Astrocyte of the hippocampus (primary cell): ENCODE data around the gene GNG7.
A peak's percentile ranks its signal among the peaks of the same experiment; 100 is the strongest.
"Not testable (repeated sequence)": the region's sequence is repeated elsewhere in the genome, so short reads cannot be mapped to it uniquely, and the experiment has no call there.

Experiments
- DNase-seq: peaks from one replicate; pipeline ENCODE4 v3.0.0; 2011; ENCODE audit warnings: low read depth, low spot score

The GNG7 gene

DNA sequence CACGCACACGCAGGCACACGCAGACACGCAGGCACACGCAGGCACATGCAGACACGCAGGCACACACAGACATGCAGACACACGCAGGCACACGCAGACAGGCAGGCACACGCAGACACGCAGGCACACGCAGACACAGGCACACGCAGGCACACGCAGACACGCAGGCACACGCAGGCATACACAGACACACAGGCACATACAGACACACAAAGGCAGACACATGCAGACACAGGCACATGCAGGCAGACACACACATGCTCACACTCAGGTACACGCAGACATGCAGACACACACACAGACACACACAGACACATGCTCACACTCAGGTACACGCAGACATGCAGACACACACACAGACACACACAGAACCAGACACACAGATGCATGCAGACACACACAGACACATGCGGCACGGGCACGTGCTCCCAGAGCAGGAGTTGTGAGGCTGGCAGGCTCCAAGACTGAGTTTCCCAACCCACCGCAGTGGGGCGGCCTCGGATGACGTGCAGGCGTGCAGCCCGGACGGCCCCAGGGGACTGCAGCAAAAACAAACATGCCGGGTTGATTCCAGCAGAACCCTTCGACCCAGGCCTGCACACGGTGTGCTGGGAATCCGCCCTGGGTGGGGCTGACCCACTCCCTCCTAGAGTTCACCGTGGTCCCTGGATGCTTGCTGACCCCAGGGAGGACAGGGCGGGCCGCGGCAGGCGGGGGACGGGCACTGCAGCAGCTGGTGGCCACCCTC, 126.6 kb downstream of the GNG7 start:
- DNase-seq = no peak

DNA sequence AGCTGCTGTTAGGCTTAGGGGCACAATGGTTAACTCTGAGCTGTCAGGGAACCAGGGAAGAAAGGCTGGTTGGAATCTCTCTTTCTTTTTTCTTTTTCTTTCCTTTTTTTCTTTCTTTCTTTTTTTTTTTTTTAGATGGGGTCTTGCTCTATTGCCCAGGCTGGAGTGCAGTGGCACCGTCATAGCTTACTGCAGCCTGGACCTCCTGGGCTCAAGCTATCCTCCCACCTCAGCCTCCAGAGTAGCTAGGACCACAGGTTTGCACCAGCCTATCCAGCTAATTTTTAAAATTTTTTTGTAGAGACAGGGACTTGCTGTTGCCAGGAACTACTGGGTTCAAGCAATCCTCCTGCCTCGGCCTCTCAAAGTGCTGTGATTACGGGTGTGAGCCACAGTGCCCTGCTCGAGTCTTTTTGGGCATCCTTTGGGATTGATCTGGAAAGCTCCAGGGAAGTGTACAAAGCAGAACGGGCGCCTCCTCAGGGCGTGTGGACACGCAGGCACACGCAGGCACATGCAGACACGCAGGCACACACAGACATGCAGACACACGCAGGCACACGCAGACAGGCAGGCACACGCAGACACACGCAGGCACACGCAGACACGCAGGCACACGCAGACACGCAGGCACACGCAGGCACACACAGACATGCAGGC, 127.4 kb downstream of the GNG7 start:
- DNase-seq = no peak

DNA sequence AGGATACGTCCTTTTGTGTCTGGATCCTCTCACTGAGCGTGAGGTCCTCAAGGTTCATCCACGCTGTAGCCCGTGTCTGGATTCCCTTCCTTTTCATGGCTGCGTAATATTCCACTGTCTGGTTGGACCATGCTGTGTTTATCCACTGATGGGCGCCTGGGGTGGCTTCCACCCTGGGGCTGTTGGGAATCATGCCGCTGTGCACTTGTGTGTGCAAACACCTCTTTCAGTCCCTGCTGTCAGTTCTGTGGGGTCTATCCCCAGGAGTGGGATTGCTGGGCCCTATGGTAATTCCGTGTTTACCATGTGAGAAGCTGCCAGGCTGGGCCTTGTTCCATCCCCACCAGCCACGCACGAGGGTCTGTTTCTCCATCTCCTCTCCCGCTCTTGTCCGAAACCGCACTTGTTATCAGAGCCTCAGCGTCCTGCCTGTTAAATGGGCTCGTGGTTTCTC, 128.0 kb downstream of the GNG7 start:
- no peak for DNase-seq

DNA sequence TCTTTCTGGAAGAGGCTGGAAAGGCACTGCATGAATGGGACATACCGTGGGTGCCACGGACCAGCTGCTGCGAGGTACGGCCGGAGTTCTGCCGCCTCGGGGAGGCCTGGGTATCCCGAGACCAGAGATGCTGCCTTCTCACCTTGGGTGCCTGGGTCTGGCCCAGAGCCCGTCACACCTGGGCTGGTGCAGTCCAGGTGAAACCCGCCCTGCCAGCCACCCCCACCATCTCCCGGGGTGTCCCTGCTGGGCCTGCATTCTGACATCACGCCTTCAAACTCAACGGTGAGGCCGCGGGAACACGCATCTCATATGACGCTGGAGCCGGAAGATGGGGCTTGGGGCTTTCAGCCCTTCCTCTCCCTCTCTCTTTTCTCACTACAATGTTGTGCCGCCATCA, 128.6 kb downstream of the GNG7 start:
- no peak for DNase-seq

DNA sequence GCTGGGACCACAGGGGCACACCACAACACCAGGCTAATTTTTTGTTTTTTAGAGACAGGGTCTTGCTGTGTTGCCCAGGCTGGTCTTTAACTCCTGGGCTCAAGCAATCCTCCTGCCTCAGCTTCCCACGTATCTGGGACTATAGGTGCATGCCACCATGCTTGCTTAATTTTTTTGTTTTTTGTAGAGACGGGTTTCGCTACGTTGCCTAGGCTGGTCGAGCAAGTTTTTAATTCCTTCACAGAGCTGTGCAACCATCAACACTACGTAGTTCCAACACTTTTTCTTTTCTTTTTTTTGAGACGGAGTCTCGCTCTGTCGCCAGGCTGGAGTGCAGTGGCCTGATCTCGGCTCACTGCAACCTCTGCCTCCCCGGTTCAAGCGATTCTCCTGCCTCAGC, 130.3 kb downstream of the GNG7 start:
- DNase-seq = not testable (repeated sequence)

DNA sequence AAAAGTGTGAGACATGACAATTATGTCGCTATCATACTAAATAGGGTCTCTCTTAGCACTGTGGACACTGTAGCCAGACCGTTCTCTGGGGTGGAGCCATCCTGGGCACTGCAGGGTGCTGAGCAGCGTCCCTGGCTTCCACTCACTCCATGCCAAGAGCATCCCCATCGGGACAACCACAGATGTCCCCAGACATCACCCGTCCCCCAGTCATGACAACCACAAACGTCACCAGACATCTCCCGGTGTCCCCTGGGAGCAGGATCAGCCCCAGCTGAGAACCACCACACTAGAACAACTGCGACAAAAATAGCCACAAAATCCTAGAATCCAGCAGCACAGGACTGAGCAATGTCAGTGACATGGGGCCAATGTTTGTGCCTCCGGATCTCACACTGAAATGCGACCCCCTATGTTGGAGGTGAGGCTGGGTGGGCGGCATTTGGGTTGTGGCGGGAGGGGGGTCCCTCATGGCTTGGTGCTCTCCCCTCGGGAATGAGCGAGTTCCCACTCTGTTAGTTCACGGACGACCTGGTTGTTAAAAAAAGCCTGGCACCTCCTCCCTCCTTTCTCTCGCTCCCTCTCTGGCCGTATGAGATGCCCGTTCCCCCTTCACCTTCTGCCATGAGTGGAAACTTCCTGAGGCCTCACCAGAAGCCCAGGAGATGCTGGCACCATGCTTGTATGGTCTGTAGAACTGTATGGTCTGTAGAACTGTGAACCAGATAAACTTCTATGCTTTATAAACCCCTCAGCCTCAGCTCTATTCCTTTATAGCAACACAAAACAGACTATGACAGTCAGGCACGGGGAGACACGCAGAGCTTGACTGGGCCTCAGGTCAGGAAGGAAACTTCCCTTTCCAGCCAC, 132.7 kb downstream of the GNG7 start:
- no peak for DNase-seq

DNA sequence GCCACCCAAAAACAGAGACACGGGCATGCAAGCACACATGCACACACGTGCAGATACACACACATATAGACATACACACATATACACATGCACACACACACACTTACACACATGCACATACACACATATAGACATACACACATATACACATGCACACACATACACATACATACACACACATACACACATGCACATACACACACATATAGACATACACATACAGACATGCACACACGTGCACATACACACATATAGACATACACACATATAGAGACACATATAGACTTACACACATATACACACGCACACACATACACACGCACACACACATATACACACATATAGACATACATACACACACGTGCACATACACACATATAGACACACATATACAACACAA, 134.5 kb downstream of the GNG7 start:
- DNase-seq = no peak

DNA sequence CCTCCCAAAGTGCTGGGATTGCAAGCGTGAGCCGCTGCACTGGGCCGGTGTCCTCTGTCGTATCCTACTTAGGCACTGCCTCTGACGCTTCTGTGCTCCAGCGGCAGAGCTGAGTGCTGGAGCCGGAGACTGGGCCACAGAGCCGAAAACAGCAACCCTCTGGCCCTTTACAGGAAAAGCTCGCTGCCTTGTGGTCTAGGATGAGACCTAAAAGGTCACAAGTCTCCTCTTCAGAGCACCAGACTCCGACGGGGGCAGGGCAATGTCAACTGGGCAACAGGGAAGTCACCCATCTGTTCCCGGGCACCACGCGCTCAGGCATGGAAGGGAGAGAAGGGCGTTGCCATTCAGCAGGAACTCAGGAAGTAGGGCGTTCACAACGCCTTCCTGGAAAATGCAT, 134.9 kb downstream of the GNG7 start:
- no peak for DNase-seq

DNA sequence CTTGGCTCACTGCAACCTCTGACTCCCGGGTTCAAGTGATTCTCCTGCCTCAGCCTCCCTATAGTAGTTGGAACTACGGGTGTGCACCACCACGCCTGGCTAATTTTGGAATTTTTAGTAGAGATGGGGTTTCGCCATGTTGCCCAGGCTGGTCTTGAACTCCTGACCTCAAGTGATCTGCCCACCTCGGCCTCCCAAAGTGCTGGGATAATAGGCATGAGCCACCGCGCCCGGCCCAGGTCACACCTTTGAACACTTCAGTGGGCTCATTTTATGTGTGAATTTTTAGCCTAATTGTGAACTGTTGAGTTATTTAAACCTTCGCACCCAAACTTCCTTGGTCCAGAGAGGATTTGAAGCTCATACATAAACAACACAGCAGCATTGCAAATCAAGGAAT, 138.9 kb downstream of the GNG7 start:
- DNase-seq = not testable (repeated sequence)

DNA sequence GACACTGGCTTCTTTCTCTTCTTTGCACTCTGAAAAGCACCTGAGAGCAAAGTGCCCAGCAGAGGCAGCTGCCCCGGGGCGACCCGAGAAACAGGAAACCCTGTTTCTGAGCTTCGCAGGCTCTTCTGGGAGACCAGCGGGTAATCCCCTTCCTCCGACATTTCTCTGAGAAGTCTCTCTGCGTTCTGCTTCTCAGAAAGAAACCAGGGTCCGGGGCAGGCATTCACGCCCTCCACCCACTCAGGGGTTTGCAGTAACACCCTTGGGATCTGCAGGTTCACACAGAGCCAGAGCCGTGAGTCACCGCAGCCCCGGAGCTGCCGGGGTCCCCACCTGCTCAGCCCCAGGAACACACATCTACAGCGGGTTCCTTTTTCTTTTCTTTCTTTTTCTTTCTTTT, 140.6 kb downstream of the GNG7 start:
- DNase-seq = no peak

DNA sequence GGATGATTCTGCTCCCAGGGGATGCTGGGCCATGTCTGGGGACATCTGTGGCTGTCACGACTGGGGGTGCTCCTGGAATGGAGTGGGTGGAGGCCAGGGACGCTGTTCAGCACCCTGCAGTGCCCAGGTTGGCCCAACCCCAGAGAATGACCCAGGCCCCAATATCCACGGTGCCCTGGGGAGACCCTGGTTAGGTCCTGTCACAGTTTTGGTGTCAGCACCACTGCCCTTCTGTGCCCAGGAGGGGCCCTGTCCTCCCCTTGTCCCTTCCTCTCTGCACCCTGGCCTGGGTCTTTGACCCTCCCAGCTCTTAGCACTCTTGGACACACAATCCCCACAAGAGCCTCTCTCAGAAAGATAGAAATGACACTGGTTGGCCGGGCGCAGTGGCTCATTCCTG, 141.3 kb downstream of the GNG7 start:
- DNase-seq = no peak

DNA sequence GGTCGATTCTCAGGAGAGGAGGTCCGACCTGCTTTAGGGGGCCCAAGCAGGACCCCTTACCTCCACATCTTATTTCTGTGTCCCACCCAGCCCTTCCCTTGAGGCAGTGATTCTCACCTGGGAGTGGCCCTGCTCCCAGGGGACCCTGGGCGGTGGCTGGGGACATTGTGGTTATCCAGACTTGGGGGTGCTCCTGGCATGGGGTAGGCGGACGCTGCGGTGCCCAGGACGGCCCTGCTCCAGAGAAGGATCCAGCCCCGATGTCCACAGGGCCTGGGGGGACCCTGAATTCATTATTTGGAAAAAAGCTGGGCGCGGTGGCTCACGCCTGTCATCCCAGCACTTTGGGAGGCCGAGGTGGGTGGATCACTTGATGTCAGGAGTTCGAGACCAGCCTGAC, 142.1 kb downstream of the GNG7 start:
- DNase-seq = no peak

DNA sequence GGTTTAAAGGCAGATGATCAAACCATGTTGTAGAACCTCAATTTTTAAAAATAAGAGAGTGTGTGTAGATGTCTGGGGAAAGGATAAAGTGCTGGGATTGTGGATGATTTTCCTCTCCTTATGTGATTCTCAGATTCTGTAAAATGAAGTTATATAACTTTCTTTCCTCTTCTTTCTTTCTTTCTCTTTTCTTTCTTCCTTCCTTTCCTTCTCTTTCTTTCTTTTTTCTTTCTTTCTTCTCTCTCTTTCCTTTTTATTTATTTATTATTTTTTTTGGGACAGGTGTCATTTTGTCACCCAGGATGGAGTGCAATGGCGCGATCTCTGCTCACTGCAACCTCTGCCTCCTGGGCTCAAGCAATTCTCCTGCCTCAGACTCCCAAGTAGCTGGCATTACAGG, 144.0 kb downstream of the GNG7 start:
- DNase-seq = no peak

DNA sequence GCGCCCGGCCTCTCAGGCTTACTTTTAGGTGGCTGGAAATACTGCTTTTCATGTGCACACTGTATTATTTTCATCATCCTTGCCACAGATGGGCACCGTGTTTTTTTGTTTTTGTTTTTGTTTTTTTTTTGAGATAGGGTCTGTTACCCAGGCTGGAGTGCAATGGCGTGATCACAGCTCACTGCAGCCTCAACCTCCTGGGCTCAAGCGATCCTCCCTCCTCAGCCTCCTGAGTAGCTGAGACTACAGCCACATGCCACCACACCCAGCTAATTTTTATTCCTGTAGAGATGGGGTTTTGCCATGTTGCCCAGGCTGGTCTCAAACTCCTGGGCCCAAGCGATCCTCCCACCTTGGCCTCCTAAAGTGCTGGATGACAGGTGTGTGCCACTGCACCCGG, 144.4 kb downstream of the GNG7 start:
- DNase-seq = not testable (repeated sequence)

DNA sequence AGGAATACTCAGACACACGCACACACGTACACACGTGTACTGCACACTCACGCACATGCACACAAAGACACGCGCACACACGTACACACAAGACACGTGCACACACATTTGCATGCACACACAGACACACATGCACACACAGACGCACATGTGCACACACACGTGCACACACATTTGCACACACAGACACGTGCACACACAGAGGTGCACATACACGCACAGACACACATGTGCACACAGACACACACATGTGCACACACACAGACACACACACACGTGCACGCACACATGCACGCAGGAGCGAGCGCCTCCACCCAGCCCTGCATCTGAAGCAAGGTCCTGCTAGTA, 145.4 kb downstream of the GNG7 start:
- no peak for DNase-seq

DNA sequence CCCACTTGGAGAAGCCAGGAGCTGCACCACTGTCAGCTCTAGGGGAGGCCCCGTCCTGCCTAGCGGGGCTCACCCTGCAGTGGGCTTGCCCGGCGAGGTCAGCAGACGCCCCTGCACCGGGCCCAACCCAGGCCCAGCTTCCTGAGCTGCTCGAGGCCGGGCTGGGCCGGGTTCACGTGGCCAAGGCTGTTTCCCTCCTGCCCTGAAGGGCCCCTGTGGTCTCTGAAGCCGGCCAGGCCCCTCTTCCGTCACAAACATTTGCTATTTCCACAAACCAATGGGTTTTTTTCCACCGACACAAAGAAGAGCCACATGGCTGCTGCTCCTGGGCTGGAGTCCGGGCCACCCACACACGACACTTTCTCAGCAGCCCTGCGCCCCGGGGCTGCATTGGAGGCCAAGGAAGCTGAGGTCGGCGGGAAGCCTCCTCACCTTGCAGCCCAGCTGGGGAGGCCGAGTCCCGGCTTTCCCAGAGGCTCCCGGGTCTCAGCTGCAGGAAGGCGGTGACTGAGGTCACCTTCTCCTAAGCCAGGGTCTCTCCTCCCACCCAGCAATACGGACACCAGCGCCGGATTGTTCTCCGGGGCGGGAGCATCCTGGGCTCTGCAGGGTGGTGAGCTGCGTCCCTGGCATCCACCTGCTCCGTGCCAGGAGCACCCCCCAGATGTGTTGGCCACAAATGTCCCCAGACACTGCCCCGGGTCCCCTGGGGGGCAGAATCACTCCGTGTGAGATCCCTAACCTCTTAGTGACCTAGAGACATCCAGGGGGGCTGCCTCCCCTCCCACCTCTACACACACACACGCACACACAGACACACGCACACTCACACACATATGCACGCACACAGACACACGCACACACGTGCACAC, 146.0 kb downstream of the GNG7 start:
- no peak for DNase-seq

DNA sequence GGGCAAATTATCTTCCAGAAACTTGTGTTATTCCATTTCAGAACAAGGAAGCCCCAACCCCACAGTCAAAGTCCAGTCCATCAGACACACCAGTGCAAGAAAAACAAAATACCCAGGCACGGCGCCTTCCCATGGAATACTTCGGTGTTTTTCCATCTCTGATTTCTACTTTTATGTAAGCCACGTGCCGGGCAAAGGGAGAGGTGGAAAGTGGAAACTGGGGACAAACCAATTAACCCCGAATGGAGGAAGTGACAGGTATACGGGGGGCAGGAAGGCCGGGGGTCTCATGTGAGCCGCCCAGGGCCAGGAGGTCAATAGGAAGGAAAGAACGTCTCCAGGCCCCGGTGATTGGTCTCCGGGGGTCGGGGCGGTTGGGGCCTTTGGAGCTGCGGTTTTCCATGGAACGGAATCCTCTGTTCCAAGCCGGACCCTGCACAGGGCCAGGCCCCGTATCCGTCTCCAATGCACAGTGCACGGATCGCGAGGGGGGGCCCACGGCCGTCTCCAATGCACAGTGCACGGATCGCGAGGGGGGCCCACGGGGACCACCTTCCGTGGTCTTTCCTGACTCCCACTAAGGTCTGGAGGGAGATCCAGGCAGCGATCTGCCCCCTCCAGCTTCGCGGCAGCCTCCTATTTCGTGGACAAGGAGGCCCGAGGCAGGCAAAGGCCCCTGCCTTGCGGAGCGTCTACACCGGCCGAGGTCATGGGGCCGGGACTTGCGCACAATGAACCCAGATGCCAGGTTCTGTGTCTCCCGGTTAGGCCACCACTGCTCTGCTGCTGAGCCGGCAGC, 146.9 kb downstream of the GNG7 start:
- DNase-seq = no peak

DNA sequence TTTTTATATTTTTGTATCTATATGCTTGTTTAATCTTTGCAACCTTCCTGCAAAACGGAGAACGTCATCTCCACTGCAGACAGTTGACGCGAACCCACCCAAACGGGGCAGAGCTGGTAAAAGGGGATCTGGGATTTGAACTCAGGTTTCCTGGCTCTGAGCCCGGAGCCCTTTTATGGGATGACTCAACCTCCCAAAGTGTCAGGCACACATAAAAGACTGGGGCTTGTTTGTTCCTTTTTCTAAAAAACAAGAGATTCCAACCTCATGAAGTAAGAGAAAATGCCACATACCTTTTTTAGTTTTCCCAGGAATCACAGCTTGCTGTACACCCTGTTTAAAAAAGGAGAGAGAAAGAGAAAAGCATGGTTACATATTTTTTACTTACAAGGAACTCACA, 147.6 kb downstream of the GNG7 start:
- DNase-seq = peak; percentile 81

DNA sequence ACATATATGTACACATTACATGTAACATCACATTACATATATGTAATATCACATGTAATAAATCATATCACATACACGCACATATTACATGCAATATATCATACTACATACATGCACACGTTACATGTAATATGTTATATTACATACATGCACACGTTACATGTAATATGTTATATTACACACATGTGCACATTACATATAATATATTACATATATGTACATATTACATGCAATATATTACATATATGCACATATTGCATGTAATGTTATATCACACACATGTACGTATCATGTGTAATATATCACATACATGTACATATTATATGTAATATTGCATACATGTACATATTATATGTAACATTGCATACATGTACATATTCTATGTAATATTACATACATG, 149.0 kb downstream of the GNG7 start:
- no peak for DNase-seq

DNA sequence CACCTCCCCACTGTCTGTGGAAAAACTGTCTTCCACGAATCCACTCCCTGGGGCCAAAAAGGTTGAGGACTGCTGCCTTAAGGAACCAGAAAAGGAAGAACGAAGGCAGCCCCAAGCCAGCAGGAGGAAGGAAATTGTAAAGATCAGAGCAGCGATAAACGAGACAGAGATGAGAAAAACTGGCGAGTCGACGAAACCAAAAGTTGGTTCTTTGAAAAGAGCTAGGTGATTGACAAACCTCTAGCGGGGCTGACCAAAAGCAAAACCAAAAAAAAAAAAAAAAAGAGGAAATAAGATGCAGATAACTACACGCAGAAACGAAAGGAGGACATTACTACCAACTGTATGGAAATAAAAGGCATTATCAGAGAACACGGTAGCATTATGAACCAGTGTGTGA, 149.6 kb downstream of the GNG7 start:
- DNase-seq = no peak

DNA sequence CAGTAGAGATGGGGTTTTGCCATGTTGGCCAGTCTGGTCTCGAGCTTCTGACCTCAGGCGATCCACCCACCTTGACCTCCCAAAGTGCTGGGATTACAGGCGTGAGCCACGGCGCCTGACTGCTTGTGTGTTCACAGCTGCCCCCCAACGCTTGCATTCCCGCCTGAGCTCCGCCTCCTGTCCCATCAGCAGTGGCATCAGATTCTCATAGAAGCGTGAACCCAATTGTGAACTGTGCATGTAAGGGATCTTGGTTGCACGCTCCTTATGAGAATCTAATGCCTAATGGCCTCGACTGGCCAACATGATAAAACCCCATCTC, 150.7 kb downstream of the GNG7 start:
- DNase-seq = no peak
